Cardiac fibroblast (primary cell): ENCODE measurements around the gene ECSIT.
A peak's percentile ranks its signal among the peaks of the same experiment; 100 is the strongest.
"Not testable (repeated sequence)": the region's sequence is repeated elsewhere in the genome, so short reads cannot be mapped to it uniquely, and the experiment has no call there.

ENCODE experiments used
- DNase-seq, 2 donors: peaks; one replicate each; pipeline versions ENCODE4 v3.0.0 to v3.0.0-alpha.2; 2010; ENCODE audit warnings: low read depth in 2 of 2
- H3K4me3 ChIP-seq, 2 donors: replicated peaks in 1 of 2; 1 replicate in 1 of 2; 2 replicates in 1 of 2; pipeline ENCODE4 v1.5.1; 2011; ENCODE audit warnings: low read depth in 2 of 2, low read length in 2 of 2, mild to moderate bottlenecking in 2 of 2, moderate library complexity in 1 of 2
- CTCF ChIP-seq: IDR thresholded peaks from one replicate; pipeline ENCODE4 v1.5.1; 2011; ENCODE audit warnings: low read depth, mild to moderate bottlenecking, low read length, inconsistent platforms

ECSIT gene

GRCh38 chr19:11461453-11461852 lies 67.5 kb downstream of the ECSIT start:
- no peak overlapping the region for H3K4me3 ChIP-seq
- no peak for DNase-seq
- TF ChIP-seq CTCF: no peak

GRCh38 chr19:11460207-11460606 lies 68.7 kb downstream of the ECSIT start:
- H3K4me3 ChIP-seq: no peak overlapping the region
- DNase-seq: no peak
- peak; percentile 32 for TF ChIP-seq CTCF

- H3K4me3 ChIP-seq, DNase-seq: not testable (repeated sequence)
Measured at GRCh38 chr19:11458912-11459311, 70.0 kb downstream of the ECSIT start.

DNA sequence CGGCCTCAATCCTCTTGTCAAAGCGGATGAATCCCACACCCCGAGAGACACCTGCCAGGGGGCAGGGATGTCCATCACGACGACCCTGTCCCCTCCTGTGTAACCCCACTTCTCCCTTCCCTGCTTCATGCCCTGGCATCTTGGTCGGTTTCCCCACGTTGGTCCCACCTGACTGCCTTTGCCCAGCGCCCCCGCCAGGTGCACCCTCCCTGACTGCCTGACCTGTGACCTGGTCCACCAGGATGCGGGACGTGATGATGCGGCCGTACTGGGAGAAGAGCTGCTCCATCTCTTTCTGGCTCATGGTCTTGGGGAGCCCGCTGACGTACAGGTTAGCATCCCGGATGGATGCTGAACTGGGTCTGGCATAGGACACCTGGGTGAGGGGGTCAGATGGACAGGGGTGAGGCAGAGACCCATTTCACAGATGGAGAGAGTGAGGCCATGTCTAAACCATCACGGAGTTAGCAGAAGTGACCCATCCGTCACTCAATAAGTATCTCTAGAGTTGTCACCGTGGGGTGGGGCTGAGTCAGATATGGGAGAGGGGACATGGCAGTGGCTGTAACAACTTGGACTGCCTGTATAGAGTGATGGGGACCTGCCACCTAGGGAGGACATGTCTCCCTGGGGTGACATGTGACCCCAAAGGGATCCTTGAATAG lies 70.6 kb downstream of the ECSIT start:
- TF ChIP-seq CTCF: no peak

GRCh38 chr19:11457831-11458230 lies 71.1 kb downstream of the ECSIT start:
- no peak for TF ChIP-seq CTCF
- H3K4me3 ChIP-seq: no peak overlapping the region

More for the DNA sequence above, 70.6 kb downstream of the ECSIT start:
- no peak for DNase-seq
- H3K4me3 ChIP-seq: no peak overlapping the region

DNA sequence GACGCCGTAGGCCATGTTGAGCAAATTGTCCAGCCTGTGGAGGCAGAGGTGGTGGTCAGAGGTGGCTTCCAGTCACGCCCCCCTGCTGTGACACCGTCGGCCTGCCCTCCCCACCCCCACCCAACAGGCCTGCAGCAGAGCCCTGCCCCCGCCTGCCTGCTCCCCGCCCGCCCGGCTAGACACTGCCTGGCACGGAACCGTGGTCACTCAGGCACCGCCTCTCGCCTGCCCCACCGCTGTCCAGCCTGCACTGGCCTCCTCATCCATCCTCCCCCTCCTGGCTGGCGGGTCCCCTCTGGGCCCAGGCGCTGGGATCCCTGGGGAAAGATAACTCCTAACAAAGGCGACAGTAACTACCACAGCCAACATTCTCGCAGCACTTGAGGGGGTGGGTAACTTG lies 71.8 kb downstream of the ECSIT start:
- no peak overlapping the region for H3K4me3 ChIP-seq
- no peak for DNase-seq
- TF ChIP-seq CTCF: no peak

More at GRCh38 chr19:11457831-11458230, 71.1 kb downstream of the ECSIT start:
- no peak for DNase-seq

DNA sequence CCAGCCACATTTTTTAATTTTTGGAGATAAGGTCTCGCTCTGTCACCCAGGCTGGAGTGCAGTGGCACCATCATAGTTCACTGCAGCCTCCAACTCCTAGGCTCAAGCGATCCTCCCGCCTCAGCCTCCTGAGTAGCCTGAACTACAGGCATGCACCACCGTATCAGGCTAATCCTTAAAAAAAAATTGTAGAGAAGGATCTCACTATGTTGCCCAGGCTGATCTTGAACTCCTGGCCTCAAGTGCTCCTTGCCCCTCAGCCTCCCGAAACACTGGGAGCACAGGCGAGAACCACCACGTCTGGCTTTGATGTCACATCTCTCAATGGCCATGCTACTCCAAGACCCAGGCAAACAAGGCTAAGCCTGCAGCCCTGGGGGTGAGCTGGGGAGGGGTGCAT lies 72.3 kb downstream of the ECSIT start:
- no peak for DNase-seq
- no peak overlapping the region for H3K4me3 ChIP-seq
- no peak for TF ChIP-seq CTCF
